ENCODE measurements around the gene CYFIP2.

The CYFIP2 gene

DNA sequence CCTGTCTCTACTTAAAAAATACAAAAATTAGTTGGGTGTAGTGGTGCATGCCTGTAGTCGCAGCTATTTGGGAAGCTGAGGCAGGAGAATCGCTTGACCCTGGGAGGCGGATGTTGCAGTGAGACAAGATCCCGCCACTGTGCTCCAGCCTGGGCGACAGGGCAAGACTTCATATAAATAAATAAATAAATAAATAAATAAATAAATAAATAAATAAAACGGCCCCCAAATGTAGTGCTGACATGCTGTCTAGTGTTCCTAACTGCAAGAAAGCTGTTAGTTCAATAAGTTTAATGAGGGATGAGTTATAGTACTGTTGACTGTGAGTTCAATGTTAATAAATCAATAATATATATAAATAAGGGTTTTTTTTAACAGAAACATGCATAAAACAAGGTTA, 7.5 kb upstream of the CYFIP2 start:
- no peak for DNase-seq (ENCODE audit: low spot score)

- no peak for DNase-seq (ENCODE audit: low spot score)
Observed at GRCh38 chr5:157259699-157260098, 6.2 kb upstream of the CYFIP2 start.

DNA sequence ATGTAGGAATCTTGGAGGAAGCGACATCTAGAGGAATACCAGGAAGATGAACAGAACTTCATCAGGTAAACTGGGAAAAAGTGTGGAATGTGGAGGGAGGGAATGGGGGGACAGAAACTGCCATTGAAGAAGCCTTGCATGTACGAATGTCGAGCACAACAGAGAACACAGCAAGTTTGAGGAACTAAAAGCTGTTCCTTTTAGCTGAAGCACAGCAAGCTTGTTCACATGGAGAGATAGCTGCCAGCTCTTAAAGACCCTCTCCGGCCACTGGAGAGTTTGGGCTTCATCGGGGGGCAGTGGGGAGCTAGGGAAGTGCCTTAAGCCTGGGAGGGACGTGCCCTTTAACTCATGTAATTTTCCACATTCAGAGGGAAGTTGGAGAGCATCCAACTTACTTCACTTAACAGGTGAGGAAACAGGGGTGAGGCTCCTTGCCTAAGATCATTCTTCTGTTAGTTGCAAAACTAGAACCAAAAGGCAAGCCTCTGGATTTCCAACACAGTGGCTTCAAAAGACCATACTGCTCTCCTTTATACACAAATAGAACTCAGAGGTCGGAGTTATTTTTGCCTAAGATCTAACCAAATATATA, 2.3 kb upstream of the CYFIP2 start:
- no peak for DNase-seq (ENCODE audit: low spot score)

GRCh38 chr5:157266286-157267007, 524 bp downstream of the CYFIP2 start:
- no peak for DNase-seq (ENCODE audit: low spot score)

GRCh38 chr5:157267025-157267424, 1.1 kb downstream of the CYFIP2 start:
- no peak for DNase-seq (ENCODE audit: low spot score)

GRCh38 chr5:157267761-157268480, 2.0 kb downstream of the CYFIP2 start:
- no peak for DNase-seq (ENCODE audit: low spot score)

DNA sequence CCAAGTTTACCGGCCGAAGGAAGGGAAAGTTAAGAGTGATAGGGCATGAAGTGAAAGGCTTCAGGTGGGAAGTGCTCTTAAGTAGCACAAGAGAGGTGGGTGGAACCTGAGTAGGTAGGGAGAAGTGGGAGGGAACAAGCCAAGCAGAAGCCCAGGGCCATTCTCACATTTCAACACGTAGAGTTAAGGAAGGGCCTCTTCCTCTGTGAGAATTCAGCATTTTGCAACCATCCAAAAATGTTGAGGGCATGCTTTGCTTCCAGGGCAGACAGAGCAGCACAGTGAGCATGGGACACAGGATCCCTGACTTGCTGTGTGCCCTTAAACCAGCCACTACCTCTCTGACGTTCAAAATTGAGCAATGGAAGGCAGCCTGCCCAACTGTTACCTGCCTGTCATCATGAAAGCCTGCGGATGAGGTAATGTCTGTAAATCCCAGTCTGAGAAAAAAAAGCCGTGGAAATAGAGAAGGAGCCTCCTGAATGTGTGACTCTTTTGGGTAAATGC, 3.3 kb downstream of the CYFIP2 start:
- DNase-seq (ENCODE audit: low spot score), result no peak

GRCh38 chr5:157269761-157270272, 3.9 kb downstream of the CYFIP2 start:
- no peak for DNase-seq (ENCODE audit: low spot score)

GRCh38 chr5:157270771-157271170, 4.8 kb downstream of the CYFIP2 start:
- DNase-seq (ENCODE audit: low spot score), result no peak

GRCh38 chr5:157271740-157272271, 5.9 kb downstream of the CYFIP2 start:
- DNase-seq (ENCODE audit: low spot score), result no peak

DNA sequence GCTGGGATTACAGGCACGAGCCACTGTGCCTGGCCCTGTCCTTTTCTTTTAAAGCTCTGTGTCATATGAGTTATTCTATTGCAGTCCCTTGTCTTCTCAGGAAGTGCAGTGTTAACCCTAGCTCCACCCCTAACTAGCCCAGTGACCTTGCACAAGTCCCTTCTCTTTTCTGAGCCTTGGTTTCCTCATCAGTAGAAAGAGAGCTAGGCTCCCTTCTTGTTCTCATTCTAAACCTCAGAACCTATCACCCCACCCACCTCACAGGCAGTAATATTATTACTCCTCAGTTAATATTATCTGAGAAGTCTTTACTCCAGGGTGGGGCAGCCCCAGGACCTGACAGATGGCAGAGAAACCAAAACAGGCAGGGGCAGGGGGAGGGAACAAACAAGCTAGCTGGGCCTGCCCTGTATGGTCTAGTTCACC, 7.2 kb downstream of the CYFIP2 start:
- DNase-seq (ENCODE audit: low spot score), result no peak

DNA sequence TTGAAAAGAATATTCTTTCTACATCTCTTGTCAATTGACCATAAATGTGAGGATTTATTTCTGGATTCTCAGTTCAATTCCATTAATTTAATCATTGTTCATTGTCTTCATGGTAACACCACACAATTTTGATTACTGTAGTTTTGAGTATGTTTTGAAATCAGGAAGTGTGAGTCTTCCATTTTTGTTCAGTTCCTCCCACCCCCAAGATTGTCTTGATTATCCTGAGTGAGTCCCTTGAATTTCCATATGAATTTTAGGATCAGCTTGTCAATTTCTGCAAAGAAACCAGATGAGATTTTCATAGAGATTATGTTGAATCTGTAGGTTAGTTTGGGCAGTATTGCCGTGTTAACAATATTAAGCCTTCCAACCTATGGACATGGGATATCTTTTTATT, 9.5 kb downstream of the CYFIP2 start:
- no peak for DNase-seq (ENCODE audit: low spot score)

GRCh38 chr5:157278319-157279037, 12.6 kb downstream of the CYFIP2 start:
- no peak for DNase-seq (ENCODE audit: low spot score)

- no peak for DNase-seq (ENCODE audit: low spot score)
Observed at GRCh38 chr5:157279605-157280239, 13.8 kb downstream of the CYFIP2 start.

DNA sequence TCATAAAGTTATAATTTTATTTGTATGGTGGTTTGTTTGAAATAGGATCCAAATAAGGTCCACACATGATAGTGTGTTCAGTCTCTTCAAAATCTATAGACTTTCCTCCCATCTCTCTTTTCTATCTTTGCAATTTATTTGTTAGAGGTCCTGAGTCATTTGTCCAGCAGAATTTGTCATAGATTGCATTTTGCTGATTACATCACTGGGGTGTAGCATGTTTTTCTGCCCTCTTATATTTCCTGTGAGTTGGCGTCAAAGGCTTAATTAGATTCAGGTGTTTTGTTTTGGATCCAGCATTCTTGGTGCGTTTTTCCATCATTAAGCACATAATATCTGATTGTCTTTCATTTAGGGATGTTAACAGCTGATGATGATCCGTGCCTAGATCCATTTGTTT, 15.0 kb downstream of the CYFIP2 start:
- DNase-seq (ENCODE audit: low spot score), result no peak

GRCh38 chr5:157282150-157282549, 16.2 kb downstream of the CYFIP2 start:
- no peak for DNase-seq (ENCODE audit: low spot score)

DNA sequence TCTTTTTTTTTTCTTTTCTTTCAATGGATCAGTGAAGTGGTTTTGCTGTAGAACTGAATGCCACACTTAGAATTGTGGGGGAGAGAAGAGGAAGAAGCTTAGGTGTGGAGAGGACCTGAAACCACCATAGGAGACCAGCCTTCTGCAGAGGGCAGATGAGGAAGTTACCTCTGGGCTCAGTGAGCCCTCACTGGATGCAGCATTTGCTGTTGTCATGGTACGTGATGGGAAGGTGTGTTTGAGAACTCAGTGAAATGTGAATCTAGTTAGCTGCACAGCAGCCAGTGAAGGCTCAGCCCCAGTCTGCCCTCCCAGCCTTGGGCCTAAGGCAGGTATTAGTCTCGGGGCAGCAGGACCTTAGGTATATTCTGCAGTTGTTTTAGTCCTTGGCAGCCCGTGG, 17.5 kb downstream of the CYFIP2 start:
- DNase-seq (ENCODE audit: low spot score), result no peak

GRCh38 chr5:157284458-157285212, 18.7 kb downstream of the CYFIP2 start:
- DNase-seq (ENCODE audit: low spot score), result no peak

GRCh38 chr5:157285310-157286035, 19.6 kb downstream of the CYFIP2 start:
- no peak for DNase-seq (ENCODE audit: low spot score)

DNA sequence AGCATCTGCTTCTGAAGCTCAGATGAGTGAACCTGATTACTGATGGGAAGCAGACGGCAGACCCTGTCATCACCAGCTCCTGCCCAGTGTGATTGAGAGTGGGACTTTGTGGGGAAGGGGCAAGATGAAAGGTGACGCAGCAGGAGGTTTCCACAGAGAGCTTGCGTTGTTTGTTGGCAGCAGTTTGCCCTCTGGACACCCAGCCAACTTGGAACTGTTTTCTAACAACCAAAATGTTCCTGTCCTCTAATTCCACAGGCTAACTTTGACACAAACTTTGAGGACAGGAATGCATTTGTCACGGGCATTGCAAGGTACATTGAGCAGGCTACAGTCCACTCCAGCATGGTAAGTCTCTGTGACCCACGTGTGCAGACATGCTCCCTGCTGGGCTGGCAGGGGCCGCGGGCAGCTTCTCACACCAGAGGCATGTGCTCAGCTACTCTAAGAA, 20.9 kb downstream of the CYFIP2 start:
- DNase-seq (ENCODE audit: low spot score), result no peak
